DMS 273 (cell line): ENCODE measurements around the gene SERPINA12.

Experiments used
- DNase-seq: peaks from one replicate; lab custom pipeline; 2025; ENCODE audit not compliant: unreplicated experiment; lab: John Stamatoyannopoulos, UW

The SERPINA12 gene, protein sequence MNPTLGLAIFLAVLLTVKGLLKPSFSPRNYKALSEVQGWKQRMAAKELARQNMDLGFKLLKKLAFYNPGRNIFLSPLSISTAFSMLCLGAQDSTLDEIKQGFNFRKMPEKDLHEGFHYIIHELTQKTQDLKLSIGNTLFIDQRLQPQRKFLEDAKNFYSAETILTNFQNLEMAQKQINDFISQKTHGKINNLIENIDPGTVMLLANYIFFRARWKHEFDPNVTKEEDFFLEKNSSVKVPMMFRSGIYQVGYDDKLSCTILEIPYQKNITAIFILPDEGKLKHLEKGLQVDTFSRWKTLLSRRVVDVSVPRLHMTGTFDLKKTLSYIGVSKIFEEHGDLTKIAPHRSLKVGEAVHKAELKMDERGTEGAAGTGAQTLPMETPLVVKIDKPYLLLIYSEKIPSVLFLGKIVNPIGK

DNA sequence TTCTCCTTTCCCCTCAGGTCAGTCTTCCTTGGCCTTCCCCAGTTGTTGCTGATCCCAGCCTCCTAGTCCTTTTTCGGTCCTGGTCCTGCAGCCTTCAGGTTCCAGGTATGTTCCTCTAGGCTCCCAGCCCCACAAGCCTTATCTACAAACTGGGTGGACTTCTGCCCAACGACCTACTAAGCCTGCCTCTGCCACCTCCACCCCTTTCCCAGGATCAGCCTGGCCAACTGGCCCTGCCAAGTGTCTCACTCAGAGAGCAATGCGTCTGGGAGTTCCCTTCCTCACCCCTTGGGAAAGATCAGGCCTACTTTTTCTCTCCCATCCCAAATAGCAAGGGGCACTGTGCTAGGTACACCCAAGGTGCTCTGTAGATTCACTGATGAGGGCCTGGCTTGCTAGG lies at the start of gene SERPINA12:
SERPINA12 (minus strand) TSS at position 114 of the 400 bp plus-strand sequence. CDS start 11,072 bp downstream, outside the sequence.
- no peak for DNase-seq

DNA sequence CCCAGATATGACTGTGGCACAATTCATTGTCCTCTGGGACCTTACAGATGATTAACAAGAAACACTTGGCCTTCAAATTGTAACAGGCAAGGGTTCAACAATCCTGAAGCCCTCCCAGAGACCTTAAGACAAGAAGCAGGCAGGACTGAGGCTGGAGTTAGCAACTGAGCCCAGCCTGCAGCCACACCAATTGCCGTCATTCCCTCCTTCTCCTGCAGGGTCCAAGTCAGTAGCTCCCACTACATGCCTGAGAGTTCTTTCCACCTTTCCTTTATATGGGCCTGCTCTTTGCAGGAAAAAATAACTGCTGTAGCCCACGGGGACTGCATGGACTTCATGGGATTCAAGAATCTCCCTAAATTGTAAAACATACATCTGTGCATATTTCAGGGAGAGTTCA lies 49.6 kb upstream of the SERPINA12 start:
- DNase-seq, result no peak

DNA sequence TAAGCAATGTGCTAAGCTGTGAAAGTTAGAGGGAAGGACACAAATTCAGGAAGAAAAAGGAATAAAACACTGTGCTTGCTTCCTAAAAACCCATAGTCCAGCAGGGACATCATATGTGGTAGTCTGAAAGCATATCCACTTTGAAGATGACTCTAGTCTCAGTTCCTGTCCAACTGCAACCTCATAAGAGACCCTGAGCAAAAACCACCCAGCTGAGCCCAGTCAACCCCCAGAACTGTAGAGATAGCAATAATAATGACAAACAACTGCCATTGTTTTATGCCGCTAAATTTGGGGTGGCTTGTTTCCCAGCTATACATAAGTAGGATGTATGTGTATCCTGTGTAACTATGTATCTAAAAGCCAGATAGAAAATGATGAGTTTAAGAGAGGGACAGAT lies 48.1 kb upstream of the SERPINA12 start:
- no peak for DNase-seq

DNA sequence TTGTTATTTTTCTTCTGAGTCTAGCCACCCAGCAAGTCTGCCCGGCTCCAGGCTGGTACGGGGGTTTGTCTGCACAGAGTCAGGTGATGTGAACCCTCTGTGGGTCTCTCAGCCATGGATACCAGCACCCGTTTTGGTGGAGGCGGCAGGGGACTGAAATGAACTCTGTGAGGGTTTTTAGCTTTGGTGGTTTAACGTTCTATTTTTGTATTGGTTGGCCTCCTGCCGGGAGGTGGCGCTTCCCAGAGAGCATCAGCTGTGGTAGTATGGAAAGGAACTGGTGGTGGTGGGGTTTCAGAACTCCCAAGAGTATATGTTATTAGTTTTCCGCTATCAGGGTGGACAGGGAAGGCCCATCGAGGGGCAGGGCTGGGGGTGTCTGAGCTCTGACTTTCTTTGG lies 46.7 kb upstream of the SERPINA12 start:
- no peak for DNase-seq

DNA sequence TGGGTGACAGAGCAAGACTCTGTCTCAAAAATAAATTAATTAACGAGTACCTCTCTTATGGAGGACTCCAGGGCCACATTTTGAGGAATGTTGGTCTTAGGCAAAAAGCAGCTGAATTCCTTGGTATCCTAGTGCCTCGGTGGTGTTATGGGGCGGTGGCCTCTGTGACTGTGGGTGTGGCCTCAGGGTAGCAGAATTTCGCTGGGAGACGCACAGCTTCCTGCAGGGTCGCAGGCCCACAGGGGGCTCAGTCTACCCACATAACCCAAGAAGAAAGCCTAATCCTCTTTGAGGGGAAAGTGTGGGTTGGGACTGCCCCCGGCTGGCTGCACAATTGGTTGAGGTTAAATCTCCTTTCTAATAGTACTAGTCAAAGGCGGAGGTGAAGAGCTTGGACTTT lies 40.8 kb upstream of the SERPINA12 start:
- no peak for DNase-seq

DNA sequence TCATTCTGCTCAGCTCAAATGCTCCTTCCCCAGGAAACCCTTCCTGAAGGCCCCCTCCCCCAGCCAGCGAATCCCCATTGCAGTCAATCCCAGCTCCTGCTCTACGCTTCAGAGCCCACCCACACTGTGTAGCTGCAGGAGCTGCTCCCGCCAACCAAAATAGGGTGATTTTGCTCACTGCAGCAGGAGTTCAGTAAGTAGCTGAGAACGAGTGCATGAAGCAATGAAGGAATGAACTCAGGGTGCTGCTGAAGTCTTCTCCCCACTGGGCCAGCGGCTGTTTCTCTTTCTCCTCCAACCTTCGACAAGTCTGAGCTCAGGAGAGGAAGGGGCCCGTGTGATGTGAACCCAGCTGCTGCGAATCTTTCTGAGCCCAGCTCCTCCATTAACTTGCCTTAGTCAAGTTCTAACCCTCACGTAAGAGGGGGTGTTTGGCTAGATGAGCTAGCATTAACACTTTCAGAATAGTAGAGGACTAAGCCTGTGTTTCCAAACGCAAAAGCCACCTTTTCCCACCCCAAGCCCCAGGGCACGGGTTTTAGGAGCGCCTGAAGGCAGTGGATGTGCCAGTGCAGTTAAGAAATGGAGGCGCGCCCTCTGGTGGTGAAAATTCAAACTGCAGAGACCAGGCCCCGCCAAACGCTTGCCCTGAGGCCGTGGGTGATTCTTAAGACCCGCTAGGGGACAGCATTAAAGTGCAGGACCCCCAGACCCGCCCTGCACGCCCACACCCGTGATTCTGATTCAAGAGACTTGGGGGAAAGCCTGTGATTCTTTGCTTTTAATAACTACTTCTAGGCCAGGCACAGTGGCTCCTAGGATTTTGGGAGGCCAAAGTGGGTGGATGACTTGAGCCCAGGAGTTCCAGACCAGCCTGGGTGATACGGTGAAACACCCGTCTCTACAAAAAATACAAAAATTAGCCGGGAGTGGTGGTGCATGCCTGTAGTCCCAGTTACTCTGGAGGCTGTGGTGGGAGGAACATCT lies 40.0 kb upstream of the SERPINA12 start:
- peak; percentile 79 for DNase-seq

DNA sequence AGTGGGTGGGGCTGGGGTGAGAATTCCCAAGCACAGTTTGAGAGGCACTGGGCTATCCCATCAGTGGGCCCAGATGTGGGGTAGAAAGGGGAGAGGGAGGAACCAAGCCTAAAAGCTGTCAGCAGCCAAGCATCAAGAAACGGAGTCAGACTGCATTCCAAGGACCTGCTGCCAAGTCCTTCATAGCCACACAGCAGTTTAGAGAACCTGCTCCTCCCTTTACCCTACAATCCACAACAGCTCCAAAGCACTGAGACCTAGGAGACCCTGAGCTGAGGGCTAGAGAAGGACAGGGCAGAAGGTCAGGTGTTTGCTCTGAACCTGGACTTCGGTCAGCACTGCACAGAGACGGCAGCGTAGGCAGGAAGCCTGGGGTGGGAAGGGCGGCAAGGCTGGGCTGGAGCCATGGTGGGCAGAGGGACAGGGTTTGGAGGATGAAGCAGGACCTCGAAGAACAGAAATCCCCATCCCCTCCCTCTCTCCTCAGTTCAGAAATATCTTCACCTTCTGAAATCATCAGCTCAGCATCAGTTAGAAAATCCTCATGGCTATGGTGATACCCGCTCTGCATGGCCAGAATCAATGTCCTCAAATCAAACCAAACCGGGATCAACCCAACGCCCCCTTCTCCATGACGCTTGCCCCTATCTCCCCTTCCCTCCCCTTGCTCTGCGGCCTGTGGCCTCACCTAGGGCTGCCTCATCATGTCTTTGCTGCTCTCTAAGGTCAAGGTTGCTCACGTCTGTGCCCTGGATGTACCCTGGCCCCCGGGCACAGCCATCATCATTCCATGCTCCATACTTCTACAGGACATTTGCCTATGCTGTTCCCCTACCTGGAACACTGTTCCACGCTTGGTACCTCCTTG lies 39.1 kb upstream of the SERPINA12 start:
- DNase-seq, result no peak

DNA sequence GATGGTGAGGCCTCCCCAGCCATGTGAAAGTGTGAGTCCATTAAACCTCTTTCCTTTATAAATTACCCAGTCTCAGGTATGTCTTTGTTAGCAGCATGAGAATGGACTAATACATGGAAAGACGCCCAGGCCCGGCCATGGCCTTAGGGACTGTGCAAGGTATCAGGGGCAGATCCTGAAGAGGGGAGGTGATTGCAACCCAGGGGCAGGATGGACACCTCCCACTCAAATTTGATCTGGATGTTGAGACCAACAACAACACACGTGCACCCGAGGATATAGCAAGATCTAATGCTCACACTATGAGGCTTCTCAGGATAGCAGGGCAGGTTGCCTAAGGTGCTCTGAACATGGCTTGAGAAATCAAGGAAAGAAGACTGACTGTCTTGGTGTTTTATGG lies 38.5 kb upstream of the SERPINA12 start:
- DNase-seq, result no peak

DNA sequence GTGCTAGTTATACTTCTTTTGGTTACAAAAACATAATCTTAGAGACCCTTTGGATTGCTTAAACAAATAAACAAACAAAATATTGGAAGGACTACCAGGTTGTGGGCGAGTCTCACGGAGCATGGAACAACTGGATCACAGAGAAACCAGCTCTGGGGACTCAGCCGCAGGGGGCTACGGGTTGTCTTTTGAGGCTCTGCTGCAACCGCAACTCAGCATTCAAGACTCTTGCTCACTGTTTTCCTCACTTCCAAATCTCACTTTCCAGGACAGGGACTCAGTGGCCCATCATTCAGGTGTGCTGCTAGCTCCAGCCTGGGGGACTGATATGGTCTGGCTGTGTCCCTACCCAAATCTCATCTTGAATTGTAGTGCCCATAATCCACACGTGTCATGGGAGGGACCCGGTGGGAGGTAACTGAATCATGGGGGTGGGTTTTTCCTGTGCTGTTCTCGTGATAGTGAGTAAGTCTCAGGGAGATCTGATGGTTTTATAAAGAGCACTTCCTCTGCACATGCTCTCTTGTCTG lies 37.9 kb upstream of the SERPINA12 start:
- no peak for DNase-seq

DNA sequence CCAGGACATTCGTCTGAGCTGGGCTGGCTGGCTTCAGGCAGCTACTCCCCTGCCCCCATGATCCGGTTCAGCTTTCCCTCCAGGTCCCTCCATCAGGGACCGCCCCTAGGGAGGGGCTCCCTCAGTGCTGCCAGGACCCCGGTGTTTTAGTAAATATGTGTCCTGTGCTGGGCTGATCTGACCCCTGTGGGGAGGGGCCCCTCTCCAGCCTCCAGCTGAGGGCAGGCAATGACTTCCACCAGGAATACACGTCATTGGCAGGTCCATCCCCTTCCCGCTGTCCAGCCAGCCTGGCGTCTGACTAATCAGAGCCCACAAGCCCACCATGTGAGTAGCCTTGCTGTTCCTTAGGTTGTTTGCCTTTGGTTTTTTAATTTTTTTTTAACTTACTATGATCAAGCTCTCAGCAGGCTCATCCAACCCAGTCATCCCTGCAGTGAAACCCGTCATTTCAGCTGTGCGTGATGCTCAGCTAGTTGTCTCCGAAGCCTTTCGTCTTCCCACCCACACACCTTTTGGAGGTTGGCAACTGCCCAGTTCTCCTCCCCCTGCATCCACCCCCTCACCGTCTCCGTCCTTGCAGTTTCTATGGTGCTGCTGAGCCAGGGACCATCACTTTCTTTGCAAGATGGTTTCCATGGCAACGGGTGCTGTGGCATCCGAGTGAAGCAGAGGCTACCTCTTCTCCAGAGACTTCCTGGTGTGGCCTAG lies 36.0 kb upstream of the SERPINA12 start:
- DNase-seq, result peak; percentile 27

DNA sequence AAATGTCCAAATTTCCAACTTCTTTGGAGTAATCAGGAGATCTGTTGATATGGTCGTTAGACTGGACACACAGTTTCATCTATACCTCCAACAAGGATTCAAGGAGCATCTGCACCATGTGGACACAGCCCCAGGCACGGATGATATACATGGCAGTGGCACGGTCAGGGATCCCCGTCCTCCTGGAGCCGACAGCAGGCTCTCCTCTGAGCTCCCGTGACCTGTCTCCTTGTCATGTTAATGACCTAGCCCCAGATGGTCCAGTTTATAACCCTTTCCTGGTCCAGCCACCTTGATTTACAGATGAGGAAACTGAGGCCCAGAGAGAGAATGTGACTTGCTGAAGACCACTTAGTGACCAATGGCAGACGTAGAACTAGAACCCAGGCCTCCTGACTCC lies 35.5 kb upstream of the SERPINA12 start:
- DNase-seq, result no peak

DNA sequence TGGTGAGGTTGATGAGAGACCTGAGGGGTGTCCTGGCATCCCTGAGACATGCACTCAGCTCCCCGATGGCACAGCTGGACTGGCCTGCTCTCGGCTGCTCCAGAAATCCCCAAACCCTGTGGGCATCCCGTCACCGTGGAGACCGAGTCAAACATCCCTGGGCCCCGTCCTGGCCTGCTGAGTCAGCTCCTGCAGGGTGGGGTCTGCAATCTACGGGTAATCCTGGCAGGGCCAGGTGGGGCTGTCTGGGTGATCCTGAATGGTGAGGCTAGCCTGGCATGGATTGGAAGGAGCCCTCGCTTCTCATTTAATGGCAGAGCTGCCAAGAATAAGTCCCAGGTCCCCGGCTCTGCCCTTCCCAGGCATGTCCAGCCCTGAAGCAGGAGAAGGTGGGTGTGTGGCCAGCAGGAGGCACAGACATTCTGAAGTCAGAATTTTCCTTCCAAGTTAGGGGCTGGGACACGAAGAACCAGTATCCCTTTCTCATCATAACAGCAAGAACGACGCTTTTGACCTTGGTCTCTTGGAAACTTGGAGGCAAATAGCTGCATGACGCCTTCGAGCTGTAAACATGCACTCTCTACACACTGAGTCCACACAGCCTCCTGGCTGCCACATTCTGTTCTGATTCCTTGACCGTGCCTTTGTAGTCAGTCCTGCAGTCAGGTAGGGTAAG lies 34.3 kb upstream of the SERPINA12 start:
- no peak for DNase-seq

DNA sequence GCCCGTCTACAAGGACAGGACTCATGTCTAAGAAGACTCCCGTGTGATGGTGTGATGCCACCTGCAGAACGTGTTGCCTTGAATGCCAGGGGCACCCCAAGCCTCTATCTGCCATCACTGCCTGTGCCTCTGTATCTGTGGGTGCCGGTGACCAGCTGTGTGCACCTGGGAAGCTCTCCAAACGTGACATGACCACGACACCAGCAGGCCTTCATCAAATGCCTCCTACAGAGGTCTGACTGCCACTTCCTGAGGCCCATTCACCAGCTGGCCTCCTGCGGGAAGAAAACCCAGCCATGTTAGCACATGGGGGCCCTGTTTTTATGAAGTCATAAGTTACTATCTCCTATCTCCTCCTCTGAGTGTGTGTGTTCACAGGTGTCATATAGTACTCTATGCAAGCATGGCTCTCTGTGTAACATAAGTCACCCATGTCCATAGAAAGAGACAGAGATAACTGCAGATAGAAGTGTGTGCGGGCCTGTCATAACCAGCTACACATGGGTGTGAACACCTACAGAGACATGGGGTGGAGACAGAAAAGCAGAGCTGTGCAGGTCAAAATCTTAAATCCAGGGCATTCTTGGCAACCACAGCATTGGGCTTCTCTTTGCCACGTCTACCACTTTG lies 33.7 kb upstream of the SERPINA12 start:
- no peak for DNase-seq

DNA sequence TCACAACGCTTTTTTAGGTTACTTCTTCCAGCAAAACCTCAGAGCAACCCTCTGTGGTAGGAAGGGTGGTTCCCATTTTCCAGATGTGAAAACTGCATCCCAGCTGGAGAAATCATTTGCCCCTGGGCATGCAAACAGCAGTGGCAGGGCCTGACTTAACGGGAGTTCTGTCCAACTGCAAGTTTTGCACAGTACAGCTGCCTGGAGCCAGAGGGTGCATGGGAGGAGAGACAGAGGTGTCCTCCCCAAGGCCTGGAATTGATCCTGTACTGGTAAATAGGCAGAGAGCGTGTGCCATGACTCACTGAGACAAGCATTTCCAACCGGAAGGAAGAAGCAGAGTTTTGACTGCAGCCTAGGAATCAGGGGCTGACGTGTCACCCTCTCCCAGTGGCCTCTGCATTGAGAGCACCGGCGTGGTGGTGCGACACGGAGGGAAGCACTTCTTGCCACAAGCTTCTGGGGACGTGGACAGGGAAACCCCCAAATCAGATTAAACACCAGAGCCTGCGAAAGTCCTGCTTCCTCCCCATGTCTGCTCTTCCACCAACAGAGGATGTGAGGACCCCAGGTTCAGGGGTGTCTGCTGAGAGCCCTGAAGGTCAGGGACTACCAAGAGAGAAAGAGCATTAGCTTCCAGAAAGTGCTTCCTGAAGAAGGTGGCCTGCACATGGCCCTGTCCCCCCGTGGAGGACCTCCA lies 33.0 kb upstream of the SERPINA12 start:
- DNase-seq, result no peak

DNA sequence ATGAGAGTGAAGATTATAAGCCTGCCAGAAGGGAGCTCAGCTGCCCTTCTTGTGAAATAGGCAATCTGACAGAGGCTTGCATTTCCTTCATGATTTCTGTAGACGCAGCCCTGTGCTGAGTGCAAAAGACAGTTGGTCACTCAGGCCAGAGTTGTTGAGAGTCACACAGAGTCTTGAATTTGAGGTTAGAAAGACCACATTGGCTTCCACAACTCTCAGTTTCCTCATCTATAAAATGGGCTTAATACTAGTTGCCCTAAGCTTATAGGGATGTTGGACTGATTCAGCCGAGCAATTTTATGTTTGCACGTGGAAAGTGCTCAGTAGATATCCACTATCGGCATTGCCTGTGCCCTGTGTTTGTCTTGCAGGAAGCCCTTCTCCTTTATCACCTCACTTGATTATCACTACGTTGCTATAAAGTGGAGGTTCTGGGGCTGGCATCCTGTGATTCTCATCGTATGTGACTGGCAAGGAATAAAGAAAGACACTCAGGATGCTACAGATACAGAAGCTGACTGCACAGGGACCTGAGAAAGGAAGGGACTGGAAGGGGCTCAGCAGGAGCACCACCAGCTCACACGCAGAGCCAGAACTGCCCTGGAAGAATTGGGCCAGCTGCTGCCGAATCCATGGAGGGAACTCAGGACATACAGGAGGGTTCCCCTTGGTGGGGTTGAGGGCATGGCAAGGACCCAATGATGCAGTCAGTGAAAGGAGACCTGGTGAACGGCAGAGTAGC lies 32.1 kb upstream of the SERPINA12 start:
- no peak for DNase-seq

DNA sequence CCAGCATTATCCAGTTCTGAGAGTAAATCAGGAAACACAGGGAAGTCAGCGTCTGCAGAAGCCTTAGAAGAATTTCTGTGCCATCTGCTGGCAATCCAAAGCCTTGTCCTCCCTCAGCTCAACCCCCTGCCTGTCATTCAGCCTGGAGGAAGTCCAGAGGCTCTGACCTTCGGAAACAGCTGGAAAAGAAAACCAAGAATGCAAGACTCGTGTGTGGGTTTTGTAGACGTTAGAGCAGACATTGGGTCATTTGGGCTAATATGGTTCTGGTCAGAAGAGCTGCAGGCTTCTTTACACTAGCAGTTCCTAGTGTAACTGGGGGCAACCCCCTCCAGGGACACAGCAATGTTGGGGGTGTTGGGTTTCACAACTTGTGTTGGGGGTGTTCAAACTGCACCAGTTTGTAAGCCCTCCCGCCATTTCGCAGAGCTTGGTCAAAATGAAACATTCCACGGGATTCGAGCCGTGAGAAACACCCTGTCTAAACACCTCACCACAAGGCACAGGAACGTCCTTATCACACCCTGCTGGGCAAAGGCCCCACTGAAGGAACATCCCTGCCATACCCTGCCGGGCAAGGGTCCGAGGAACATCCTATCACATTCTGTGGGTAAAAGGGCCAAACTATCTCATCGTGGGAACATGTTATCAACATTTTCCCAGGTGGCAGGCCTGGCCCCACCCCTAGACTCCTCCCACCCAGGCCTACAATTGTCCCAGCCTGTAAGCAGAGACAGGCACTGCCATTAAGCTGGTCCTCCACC lies 30.9 kb upstream of the SERPINA12 start:
- peak; percentile 34 for DNase-seq

DNA sequence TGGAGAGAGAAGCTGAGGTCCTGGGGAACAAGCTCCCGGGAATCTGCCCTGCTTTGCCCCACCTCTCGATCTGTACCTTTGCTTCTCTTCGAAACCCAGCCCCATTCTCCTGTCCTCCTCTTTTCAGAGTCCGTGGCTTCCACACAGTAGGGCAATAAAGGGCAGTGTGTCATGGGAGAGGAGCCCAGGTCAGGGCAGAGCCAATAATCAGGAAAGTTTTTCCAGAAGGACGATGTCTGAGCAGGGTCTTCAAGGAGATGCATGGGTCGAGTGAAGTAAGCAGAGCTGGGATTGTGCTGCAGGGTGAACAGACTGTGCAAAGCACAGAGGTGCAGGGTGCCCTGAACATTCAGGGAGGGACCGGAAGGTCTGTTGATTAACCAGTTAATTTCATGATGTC lies 29.9 kb upstream of the SERPINA12 start:
- DNase-seq, result no peak
